Measurements from ENCODE around the gene PLA2G4B.

The PLA2G4B gene

DNA sequence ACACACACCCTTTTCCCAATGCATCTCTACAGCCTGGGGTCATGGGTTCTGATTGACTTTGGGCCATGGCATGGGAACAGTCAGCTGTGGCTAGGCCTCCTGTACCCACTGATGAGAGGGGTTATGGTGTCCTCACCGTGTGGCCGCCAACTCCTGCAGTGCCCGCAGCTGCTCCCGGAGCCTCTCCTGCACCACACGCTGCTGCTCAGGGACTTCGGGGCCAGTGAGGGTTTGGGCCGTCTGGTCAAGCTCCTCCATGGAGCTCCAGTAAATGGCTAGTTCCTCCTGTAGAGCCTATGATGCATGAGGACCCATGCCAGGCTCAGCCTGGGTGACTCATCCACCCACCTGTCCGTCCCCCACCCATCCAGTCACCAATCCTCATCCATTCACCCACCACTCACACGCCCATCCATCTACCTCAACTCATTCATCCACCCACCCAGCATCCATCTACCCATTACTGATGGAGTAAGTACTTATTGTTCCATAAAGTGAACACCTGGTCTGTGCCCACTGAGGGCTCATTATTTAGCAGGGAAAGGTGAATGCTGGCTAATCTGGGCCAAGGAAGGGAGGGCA, 33.6 kb downstream of the PLA2G4B start:
- DNase-seq: no peak

DNA sequence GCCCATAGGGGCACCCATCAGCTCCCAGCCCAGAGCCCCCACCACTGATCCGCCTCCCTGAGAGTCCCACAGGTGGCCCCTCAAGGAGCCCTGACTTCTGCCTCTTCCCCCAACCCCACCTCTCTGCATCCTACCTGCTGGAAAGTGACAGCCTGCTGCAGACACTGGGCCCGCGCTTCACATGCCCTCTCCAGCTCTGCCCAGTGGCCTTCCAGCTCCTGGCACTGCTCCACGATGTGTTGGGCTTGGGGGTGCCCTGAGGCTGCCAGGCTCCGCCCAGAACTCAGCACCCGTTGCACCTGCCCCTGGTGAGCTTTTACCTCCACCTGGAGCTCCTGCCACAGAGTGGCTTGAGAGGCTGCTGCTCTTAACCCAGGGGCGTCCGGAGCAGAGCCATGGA, 35.1 kb downstream of the PLA2G4B start:
- DNase-seq: no peak

DNA sequence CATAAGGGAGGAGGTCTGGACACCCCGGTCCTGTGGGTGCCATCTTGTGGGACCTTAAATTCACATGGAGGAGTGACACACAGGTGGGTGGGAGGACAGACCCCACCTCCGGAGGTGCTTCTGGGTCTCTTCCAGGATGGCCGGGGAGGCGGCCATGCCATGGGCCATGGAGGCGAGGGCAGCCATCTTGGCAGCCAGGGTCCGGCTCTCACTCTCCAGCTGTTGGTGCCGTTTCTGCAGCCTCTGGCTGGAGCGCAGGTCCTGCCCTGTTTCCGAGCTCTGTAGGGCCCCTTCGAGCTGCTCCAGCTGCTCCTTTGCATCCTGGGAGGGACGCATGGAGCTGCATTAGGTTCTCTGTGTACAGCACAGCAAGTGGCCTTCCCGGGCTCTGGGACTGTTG, 36.1 kb downstream of the PLA2G4B start:
- no peak for DNase-seq

DNA sequence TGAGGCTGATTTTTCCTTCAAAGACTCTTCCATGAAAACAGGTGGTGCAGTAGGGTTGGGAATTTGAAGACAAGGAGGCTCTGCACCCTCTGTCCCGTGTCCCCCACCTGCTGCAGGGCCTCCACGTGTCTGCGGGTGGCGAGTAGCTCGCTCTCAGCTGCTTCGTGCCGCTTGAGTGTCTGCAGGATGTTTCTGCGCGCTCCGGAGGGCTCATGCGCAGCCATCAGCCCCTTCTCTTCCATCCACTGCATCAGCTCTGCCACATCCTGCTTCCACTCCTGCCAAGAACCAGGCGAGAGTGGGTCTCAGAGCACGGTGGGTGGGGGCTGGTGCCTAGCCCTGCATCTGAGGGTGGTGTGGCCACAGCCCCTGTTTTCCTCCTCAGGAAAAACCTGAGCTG, 37.4 kb downstream of the PLA2G4B start:
- DNase-seq: no peak

DNA sequence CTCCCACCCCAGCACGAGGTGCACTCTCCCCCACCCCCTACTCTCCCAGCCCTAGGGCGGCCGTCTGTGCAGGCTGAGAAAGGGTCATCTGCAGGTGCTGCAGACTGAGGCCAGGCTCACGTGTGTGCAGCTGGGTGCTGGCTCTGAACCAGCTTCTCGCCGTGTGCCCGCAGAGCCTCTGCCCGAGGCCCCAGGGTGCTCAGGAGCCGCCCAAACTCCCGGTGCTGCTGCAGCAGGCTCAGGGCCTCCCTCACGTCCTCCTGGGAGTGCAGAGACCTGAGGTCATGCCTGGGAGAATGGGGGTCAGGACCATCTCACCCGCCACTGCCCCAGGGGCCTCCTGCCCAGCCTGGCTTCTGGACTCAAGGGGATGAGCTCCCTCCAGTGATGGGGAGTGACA, 38.0 kb downstream of the PLA2G4B start:
- no peak for DNase-seq

DNA sequence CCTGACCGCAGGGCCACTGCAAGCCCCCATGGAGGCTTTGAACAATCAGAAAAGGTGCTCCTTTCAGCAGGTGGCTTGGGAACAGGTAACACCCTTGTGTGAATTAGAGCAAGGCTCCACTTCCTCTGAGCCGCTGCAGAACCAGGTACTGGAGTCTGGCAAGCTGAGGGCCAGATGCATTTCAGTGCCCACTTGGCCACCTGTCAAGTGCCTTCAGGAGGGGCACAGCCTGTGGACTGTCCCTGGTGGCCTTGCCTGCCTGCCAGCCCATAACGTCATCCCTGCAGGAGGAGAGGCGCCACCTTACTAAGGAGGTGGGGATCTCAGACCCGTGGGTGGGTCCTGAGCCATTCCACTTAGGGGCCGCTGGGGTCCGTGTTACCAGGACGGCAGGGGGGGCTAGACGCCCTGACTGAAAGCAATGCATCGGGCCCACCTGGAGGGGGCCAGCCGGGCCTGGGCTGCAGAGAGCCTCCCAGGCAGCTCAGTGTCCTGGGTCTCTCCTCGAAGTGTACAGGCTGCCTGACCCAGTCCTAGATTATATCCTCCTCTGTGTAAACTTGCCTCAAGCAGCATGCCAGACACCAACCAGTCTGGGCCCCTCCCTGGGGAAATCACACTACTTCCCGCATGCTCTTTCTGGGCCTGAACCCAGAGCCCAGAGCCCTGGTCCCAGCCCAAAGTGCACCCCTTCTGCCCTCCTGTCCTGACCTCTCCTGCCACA, 39.1 kb downstream of the PLA2G4B start:
- DNase-seq: peak in 1 of 2 experiments; percentile 59

DNA sequence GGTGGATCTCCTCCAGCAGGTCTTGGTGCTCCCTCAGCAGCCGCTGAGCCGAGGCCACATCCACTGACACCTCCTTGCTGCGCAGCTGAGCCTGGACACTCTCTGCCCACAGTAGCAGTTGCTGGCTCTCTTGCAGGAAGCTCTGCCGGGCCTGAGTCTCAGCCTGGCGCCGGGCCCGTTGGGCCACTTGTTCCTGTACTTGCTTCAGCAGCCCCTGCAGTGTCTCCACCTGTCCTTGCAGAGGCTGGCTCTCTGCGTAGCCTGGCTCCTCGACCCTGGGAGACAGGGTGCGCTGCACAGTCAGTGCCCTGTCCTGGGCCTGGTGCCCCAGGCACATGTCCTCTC, 39.7 kb downstream of the PLA2G4B start:
- DNase-seq: peak in 1 of 2 experiments; percentile 13

DNA sequence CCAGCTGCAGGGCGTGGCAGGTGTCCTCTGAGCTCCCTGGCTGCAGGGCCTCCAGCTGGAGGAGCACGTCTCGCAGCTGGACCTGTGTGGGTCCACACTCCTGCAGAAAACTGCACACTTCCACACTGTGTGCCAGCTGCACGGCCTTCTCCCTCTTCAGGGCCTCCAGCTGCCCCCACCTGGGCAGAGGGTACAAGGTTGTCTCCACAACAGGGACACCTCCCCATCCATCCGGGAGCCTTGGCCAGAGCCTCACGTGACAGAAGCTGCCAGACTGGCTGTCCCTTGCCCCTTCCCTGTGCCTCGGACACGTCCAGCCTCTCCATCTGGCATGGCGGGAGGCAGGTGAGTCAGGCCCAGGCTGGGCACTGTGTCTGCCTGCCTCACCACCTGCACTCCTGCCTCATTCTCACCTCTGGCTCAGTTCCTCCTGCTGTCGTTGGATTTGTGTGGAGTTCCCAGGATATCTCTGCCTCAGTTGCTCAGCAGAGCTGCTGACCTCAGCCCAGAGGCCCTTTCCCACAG, 40.7 kb downstream of the PLA2G4B start:
- DNase-seq: no peak

DNA sequence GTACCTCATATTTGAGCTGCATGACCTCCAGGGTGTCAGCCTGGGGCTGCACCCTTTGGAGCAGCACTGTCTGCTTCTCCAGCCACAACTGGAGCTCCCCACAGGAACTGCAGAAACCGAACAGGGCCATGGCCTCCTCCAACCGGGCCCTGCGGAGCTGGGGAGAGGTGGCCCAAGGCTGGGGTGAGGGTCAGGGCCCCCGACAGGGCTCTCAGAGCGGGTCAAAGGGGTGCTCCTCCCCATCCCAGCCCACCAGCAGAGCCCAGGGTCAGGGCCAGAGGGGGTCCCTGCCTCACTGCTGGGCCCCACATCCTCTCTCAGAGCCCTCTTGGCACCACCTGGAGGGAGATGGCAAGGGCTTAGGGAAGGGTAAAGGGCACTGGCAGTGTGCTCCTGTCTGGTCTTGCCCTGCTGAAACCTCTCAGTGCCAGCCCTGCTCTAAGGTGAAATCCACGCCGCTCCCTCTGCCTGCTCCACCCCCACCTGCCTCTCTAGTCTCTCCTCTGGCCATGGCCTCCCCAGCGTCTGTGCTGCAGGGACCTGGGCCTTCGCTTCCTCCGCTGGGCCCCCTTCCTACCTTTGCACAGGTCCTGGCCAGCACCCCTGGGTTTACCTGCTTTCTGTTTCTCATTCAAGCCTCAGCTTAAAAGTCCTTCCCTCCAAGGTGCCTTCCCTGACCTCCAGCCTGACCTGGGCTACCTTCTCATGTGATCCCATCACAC, 41.7 kb downstream of the PLA2G4B start:
- DNase-seq: no peak

DNA sequence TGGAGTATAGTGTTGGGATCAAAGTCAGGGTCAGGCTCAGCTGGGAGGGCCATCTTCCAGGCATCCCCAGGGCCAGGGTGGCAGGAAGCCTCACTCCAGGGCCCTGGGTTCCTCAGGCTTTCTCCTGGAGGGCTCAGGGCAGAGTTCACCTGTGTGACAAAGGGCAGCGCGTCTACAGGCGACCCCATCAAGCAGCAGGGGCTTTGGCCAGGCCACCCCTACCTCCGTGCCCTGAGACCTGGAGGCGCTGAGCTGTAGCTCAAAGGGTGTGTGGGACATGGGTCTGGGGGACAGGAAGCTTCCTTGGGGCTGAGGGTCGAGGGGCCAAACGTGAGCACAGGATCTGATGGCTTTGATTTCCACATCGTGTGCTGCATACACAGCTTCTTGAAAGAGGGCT, 42.4 kb downstream of the PLA2G4B start:
- no peak for DNase-seq

DNA sequence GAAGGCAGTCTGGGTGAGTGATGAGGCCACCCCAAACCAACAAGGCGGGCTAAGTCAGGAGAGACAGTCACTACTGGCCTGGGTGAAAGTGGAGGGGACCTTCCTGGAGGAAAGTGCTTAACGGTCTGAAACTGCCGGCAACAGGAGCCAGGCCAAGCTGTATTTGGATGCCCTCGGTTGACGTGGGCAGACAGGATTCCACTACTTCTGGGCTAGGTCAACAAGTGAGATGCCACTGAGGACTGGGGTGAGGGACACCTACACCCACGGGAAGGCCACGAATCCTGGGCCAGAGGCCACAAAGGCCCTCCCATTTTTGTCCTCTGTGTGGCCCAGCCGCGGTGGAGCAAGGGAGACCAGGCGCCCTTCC, 42.9 kb downstream of the PLA2G4B start:
- DNase-seq: no peak

DNA sequence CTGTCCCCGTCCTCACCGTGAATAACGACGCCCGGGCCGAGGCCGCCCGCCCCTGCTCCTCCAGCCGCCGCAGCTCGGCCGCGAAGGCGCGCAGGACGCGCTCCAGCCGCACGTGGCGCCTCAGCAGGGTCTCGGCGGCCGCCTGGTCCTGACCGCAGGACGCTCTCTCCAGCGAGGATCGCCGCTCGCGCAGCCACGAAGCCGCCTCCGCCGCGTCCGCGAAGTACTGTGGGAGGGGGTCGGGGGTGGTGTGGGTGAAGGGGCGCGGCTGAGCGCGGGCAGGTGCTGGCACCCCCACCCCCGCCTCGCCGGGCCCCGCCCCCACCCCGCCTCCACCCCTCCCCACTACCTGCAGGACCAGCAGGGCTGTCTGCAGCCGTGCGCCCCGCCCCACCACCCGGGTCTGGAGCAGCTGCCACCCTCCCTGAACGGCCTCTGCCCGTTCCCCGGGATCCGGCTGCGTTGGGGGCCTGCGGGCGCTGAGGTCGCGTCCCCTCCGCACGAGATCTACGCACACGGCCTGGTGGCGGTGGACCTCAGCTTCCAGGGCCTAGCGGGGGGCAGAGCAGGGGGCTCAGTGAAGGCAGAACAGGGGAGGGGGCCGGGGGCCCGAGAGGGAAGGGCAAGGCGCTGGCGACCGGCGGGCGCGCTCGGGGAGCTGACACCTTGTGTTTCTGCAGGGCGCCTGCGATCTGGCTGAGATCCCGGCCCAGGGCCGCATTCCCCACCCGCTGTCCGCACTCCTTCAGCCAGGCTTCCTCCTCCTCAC, 43.5 kb downstream of the PLA2G4B start:
- peak in 1 of 2 experiments; percentile 51 for DNase-seq

DNA sequence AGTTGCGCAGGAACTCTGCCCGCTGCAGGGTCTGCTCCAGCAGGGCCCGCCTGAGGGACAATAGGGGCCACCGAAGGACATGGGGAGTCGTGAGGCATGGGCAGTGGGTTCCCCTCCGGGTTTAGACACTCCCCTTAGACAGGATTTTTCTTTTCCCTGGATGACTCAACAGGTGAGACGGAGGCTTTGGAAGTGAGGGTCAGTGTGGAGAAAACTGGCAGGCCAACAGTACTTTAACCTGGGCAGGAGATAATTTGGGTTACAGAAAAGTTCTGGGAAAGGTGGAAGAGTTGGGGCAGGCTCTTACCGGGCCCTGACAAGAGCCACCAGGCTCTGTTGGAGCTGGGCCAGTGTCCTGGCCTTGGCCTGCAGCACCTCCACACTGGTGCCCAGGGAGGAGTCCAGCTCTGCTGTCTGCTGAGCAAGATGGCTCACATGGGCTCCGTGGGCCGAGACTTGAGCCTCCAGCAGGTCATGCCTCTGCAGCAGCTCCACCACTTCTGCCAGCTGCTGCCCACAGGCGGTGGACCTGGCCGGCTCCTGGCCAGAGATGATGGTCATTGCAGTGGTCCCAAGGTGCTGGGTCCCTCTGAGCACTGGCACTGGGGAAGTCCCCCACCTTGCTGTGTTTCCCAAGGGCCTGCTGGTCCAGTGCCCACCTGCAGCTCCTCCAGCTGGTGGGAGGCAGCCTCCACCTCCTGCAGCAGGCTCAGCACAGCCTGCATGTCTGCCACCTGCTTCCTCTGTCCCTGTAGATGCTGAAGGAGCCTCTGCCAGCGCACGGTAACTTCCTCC, 44.2 kb downstream of the PLA2G4B start:
- DNase-seq: peak in 1 of 2 experiments; percentile 40

DNA sequence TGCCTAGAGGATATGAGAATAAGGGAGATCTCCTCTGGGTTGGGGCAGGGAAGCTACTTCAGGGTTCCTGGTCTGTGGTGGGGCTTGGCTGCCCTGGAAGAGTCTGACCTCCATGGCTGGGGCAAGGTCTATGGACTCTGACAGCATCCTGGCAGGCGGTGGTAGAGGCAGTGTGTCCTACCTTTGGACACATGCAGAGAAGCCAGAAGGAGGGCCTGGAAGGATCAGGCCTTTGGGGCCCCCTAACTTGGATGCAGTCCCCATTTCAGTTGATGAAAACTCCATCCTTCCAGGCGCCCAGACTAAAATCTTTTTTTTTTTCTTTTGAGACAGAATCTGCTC, 44.8 kb downstream of the PLA2G4B start:
- DNase-seq: no peak

DNA sequence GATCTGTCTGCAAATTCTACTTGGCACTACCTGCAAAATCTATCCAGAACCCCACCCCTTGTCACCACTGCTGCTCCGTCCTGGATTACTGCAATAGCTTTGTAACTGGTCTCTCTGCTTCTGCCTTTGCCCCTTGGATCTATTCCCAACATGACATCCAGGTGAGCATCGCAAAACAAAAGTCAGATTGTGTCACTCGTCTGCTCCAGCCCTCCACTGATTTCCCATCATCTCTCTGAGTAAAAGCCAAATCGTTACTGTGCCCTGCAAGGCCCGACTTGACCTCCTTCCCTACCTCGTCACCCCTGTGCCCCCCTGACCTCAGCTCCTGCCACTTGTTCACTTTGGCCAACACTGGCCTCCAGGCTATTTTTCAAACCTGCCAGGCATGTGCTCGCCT, 45.8 kb downstream of the PLA2G4B start:
- DNase-seq: no peak

DNA sequence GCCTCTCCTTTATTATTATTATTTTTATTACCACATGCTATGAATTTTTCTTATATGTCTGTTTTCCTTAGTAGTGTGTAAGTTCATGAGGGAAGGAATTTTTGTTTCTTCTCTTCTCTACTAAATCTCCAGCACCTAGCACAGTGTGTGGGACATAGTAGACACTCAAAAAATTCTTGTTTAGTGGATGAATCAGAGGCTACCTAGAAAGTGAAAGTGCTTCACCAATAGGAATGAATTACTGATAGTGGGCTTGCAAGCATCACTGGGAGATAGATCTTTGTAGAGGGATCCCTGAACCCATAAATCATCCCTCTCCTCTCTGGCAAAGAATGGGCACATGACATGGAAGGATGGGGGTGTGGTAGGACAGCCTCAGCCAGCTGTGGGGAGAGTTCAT, 46.7 kb downstream of the PLA2G4B start:
- DNase-seq: no peak

DNA sequence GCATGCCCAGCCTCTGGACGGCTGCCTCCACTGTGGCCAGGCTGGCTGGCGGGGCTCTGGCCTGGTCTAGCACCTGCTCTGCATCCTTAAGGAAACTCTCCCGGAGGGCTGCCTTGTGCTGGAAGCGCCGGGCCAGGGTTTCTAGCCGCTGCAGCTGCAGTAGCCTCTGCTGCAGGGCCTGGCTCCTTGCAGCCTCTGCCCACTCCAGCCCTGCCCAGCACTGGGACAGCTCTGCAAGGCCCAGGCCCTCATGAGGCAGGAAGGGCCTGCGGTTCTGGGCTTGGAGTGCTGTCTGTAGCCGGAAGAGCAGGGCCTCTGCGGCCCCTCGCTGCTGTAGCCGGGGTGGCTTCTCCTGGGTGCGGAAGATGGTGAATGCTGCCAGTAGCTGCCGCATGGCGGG, 47.2 kb downstream of the PLA2G4B start:
- DNase-seq: no peak

DNA sequence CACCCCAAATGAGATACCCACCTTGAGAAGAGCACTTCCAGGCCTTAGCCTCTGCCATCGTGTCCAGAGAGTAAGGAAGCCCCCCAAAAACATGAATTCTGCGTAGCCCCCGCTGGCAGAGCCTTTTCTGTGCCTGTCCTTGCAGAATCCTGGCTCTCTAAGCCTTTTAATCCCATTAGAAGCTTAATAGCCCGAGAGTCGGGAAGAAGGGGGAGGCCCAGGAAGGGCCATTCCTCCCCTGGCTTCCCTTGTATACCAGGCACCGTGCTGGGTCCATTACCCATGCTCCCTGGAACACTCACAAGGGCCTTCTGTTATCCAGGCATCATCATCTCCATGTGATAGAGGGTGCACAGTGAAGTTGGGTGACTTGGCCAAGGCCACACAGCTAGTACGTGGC, 48.1 kb downstream of the PLA2G4B start:
- peak; percentile 36 to 55 for DNase-seq

DNA sequence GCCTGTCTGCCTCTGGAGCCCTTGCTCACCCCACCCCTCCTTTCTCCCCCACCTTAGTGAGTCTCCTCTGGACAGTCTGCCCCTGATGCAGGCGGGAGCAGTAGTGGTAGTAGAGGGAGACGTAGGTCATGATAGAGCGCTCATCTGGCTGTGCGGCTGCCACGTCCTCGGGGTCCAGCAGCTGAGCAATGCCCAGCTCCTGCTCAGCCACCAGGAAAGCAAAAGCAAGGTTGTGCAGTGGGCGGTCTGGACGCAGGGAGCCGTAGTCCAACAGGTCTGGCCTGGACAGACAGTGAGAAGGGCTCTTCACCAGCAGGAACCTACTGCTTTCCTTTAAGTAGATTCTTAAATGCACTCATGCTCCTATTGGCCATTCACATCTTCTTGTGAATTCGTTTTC, 48.5 kb downstream of the PLA2G4B start:
- DNase-seq: no peak

DNA sequence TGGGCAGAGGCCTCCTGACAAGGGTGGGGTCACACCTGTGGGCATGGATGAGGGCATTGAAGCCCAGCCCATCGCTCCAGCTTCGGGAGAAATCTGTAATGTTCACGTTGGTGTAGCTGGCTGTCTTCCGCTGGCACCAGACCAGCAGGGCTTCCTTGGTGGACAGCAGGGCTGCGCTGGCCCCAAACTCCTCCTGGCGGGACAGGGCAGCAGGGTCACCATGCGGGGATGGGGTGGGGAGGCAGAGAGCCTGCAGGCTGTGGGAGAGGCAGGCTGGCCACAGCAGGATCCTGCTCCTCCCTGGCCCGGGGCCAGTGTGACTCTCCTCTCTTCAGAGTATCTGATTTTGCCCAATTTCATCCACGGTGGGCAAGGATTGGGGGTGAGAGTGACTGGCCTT, 49.2 kb downstream of the PLA2G4B start:
- no peak for DNase-seq

DNA sequence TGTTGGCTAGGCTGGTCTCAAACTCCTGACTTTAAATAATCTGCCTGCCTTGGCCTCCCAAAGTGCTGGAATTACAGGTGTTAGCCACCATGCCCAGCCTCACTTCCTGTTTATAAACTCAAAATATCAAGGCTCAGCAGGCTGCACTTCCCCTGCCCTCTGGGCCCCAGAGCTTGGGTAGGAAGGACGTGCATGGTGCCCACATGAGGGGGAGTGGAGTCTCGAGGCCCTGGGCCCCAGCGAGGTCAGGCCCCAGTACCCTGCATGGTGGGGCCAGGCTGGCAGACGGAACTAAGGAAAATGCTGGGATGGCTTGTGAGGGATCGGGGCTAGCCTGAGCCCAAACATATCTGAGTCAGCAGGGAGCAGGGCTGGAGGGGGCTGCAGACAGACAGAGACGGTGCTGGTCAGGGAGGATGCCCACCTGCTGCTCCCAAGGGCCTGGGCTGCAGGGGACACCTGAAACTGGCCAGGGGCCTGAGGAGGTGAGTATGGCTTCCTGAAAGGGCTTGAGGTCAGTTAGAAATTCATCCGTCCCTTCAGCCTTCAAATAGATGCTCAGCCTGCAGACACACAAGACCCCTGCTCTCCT, 50.1 kb downstream of the PLA2G4B start:
- DNase-seq: no peak

DNA sequence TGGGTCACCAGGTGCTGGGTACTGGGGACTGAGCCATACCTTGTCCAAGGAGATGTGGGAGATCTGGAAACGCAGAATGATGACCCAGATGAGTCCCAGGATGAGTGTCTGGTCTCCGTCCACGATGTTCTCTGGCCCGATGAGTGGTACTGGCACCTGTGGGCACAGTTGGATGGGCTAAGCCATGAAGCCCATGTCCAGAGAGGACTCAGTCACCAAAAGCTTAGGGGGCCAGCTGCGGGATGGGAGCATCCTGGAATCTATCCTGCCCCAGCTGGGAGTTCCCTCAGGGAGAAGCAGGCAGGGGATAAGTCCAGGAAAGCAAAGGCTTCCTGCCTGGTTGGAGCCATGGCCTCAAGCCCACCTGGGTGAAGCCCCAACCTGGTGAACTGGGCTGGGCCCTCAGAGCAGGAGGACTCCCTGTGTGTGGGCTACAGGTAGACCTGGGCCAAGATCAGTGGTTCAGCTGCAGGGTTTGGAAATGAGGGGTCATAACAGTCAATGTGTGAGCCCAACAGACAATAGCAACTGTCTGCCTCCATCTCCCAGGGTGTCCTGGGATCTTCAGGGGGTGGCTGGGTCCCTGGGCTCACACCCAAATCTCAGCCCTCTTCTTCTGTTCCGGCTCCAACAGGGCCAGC, 51.5 kb downstream of the PLA2G4B start:
- no peak for DNase-seq

Data from NCI-H524 (cell line).